ENCODE measurements around the gene C19orf53. TPM values are rescaled to one million over a fixed set of nuclear protein-coding genes. Genes with fewer than 3 reads are reported as not detected.

Gene C19orf53
- total RNA-seq, 1 donor from 2014 or later: 89.8 TPM

DNA sequence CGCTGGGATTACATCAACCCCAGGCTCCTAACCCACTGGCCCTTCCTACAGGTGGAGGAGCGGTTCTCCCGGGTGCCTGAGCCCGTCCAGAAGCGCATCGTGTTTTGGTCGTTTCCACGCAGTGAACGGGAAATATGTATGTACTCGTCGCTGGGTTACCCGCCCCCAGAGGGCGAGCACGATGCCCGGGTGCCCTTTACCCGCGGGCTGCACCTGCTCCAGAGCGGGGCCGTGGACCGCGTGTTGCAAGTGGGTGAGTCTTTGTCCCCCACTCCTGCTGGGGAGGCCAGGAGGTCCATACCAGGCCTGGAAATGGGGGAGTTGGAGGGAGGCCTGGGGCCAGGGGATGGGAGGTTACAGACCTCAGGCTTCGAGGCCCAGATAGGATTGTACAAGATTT is 25.4 kb downstream of the C19orf53 start:
- H3K27me3 Mint-ChIP-seq: no peaks in the 10 kb centered on the region
- H3K4me1 Mint-ChIP-seq (ENCODE audit: unreplicated experiment): peaks cover 15% of the 10 kb centered on the region
- TF ChIP-seq, protein P1, sequence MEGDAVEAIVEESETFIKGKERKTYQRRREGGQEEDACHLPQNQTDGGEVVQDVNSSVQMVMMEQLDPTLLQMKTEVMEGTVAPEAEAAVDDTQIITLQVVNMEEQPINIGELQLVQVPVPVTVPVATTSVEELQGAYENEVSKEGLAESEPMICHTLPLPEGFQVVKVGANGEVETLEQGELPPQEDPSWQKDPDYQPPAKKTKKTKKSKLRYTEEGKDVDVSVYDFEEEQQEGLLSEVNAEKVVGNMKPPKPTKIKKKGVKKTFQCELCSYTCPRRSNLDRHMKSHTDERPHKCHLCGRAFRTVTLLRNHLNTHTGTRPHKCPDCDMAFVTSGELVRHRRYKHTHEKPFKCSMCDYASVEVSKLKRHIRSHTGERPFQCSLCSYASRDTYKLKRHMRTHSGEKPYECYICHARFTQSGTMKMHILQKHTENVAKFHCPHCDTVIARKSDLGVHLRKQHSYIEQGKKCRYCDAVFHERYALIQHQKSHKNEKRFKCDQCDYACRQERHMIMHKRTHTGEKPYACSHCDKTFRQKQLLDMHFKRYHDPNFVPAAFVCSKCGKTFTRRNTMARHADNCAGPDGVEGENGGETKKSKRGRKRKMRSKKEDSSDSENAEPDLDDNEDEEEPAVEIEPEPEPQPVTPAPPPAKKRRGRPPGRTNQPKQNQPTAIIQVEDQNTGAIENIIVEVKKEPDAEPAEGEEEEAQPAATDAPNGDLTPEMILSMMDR (conservative IDR thresholded peaks at IDR 0.05): no peak
- H3K4me3 Mint-ChIP-seq: no peak overlapping the region
- H3K27ac Mint-ChIP-seq: no peak overlapping the region
- H3K9me3 Mint-ChIP-seq: no peaks in the 10 kb centered on the region
- H3K36me3 Mint-ChIP-seq: peaks cover 4% of the 10 kb centered on the region
- DNase-seq (ENCODE audit: extremely low spot score, unreplicated experiment): no peak

DNA sequence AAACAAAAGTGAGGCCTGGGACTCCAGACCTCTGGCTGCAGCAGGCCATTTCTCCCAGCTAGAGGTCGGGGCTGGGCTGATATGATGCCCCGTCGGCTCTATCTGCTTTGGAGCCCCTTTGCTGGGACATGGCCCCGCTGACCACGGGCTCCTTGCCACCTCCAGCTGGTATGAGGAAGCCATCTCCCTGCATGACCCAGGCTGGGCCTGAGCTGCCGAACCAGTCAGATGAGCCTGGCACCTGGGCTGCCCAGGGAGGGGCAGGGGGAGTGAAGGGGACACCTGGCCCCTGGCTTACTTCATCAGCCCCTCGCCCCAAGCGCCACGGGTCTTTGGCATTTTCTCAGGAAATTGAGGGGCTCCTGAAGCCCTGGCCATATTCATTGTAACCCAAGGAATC is 28.8 kb downstream of the C19orf53 start:
- Mint-ChIP-seq H3K27me3 (no peaks in the 10 kb centered on the region), H3K27ac (no peak overlapping the region), H3K36me3 (peaks cover 8% of the 10 kb centered on the region), H3K9me3 (no peaks in the 10 kb centered on the region), H3K4me1 (ENCODE audit: unreplicated experiment) (no peaks in the 10 kb centered on the region), H3K4me3 (no peak overlapping the region)
- TF ChIP-seq, protein P1 (conservative IDR thresholded peaks at IDR 0.05): no peak
- no peak for DNase-seq (ENCODE audit: extremely low spot score, unreplicated experiment)

DNA sequence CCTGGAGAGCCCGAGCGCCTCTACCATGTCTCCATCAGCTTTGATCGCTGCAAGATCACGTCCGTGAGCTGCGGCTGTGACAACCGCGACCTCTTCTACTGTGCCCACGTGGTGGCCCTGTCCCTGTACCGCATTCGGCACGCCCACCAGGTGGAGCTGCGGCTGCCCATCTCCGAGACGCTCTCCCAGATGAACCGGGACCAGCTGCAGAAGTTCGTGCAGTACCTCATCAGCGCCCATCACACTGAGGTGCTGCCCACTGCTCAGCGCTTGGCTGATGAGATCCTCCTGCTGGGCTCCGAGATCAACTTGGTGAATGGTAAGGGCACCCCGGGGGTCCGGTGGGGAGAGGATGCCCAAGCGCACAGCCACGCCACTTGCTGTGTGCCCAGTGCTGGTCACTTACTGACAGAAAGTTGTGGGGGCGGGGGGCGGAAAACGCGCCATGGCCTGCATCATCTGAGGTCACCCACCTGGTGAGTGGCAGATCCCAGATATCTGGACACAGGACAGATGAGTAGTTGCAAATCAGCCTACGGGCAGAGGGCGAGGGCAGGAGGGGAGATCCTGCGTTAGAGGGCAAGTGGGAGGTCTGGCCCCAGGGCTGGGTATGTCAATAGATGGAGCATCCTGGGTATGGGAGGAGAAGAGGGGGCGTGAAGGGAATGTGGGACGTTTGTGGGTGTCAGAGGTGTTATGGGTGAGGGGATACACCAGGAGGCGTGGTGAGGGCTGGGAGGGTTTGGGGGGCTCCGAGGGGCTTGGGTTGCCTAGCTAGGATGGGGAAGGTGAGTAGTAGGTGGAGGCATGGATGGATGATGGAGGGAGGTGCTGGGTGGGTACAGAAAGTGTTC is 30.8 kb downstream of the C19orf53 start:
- H3K27ac Mint-ChIP-seq: no peak overlapping the region

DNA sequence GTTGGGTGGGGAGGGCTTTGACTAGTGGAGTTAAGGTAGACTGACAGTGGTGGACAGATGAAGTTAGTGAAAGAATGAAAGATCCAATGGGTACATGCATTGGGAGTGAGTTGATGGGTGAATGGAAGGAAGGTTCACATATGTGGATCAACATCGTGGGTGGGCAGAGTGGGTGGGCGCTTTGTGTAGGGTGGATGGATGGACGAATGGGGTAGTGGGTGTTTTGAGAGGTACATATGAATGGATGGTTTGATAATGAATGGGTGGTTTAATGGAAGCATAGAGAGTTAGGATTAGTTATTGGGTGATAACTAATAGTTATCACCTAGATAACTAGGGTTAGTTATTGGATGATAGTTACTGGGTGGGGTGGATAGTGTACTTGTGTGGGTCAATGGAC is 32.5 kb downstream of the C19orf53 start:
- DNase-seq (ENCODE audit: extremely low spot score, unreplicated experiment): no peak
- H3K27me3 Mint-ChIP-seq: no peaks in the 10 kb centered on the region
- no peaks in the 10 kb centered on the region for H3K4me1 Mint-ChIP-seq (ENCODE audit: unreplicated experiment)
- H3K4me3 Mint-ChIP-seq: no peak overlapping the region
- no peak overlapping the region for H3K27ac Mint-ChIP-seq
- H3K9me3 Mint-ChIP-seq: no peaks in the 10 kb centered on the region
- peaks cover 4% of the 10 kb centered on the region for H3K36me3 Mint-ChIP-seq
- TF ChIP-seq, protein P1 (conservative IDR thresholded peaks at IDR 0.05): no peak

More for the DNA sequence above, 30.8 kb downstream of the C19orf53 start:
- DNase-seq (ENCODE audit: extremely low spot score, unreplicated experiment): no peak
- Mint-ChIP-seq H3K4me1 (ENCODE audit: unreplicated experiment) (no peaks in the 10 kb centered on the region), H3K4me3 (no peak overlapping the region), H3K9me3 (no peaks in the 10 kb centered on the region), H3K36me3 (peaks cover 8% of the 10 kb centered on the region), H3K27me3 (no peaks in the 10 kb centered on the region)
- TF ChIP-seq, protein P1 (conservative IDR thresholded peaks at IDR 0.05): peak; percentile 58

DNA sequence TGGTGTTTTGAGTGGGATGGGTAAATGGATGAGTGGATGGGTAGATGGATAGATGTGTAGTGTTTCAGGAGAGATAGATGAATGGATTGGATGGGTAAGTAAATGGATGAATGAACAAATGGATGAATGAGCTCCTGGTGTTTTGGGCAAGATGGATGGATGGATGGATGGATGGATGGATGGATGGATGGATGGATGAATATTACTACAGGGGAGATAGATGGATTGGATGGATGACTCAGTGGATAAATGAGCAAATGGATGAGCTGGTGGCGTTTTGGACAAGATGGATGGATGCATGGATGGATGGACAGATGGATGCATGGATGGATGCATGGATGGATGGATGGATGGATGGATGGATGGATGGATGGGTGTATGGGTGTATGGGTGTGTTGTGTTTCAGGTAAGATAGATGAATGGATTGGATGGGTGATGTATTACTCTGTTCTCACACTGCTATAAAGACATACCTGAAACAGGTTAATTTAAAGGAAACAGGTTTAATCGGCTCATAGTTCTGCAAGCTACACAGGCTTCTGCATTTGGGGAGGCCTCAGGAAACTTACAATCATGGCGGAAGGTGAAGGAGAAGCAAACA is 33.3 kb downstream of the C19orf53 start:
- no peak for DNase-seq (ENCODE audit: extremely low spot score, unreplicated experiment)
- H3K9me3 Mint-ChIP-seq: no peaks in the 10 kb centered on the region
- H3K27me3 Mint-ChIP-seq: no peaks in the 10 kb centered on the region
- H3K36me3 Mint-ChIP-seq: peaks cover 4% of the 10 kb centered on the region
- H3K4me1 Mint-ChIP-seq (ENCODE audit: unreplicated experiment): no peaks in the 10 kb centered on the region
- no peak overlapping the region for H3K27ac Mint-ChIP-seq
- TF ChIP-seq, protein P1 (conservative IDR thresholded peaks at IDR 0.05): no peak
- H3K4me3 Mint-ChIP-seq: no peak overlapping the region
